NCI-H1092 (cell line): ENCODE data around the gene BTNL9.
"Not testable (repeated sequence)": the region's sequence is repeated elsewhere in the genome, so short reads cannot be mapped to it uniquely, and the experiment has no call there.

Experiments
- DNase-seq: peaks from one replicate; lab custom pipeline; 2025; lab: John Stamatoyannopoulos, UW

The BTNL9 gene

DNA sequence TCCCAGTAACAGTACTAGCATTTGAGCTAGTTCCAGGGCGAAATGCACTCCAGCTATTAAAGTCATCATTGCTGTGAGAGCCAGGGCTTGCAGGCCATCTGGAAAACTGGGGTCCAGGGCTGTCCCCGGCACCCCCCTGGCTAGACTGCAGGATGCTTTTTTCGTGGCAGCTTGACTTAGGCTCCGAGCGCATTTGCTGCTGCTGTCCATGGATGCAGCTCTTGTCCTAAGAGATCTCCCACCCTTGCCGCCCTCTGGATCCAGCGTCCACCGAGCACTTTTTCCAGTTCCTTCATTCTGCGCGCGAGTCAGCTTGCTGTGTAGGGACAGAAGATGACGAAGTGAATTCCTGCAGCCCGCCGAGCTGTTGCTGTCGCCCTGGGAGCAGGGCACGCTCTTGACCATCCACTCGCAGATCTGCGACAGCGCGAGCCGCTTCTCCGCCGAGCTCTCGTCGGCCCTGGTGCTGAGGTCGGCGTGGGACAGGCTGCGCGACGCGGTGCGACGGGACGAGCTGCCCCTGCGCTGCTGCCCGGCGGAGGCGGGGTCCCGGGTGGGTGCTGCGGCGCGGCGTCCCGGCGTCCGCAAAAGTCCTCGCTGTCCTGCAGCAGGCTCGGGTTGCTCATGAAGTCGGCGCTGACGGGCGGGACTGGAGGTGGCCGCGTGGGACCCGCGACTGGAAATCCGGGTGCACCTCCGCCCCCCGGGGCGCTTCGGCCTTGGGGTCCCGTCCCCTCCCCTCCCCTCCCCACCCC is 60.2 kb downstream of the BTNL9 start:
- no peak for DNase-seq

- DNase-seq = not testable (repeated sequence)
Observed at GRCh38 chr5:181101030-181101641, 61.1 kb downstream of the BTNL9 start.

DNA sequence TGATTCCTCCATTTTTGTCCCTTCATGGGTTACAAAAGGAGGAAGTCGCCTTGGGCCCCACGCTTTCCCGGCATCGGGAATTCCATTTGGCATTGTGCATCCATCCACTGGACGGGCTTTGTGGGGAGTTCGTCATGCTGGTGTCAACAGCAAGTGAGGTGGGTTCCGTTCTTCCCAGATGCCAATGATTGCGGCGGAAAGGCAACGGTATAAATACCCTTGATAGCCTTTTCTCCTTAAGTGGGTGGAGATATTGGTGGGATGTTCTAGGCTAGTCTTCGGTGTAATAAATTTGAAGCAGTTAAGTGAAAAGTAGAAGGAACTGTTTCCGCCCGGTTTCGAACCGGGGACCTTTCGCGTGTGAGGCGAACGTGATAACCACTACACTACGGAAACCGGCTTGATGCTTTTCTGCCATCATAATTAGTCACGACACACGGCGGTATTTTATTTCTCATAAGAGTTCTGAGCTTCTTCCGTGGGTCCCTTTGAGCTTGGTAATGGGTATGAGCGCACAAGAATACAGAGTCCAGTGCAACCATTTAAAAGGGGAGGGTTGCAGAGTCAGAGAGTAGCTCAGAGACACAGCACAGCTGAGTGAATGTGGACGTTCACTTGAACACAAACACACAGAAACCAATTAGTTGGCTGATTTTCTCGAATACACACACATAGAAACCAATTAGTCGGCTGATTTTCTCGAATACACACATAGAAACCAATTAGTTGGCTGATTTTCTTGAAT is 62.0 kb downstream of the BTNL9 start:
- not testable (repeated sequence) for DNase-seq

GRCh38 chr5:181104259-181104568 is 64.1 kb downstream of the BTNL9 start:
- DNase-seq = not testable (repeated sequence)

DNA sequence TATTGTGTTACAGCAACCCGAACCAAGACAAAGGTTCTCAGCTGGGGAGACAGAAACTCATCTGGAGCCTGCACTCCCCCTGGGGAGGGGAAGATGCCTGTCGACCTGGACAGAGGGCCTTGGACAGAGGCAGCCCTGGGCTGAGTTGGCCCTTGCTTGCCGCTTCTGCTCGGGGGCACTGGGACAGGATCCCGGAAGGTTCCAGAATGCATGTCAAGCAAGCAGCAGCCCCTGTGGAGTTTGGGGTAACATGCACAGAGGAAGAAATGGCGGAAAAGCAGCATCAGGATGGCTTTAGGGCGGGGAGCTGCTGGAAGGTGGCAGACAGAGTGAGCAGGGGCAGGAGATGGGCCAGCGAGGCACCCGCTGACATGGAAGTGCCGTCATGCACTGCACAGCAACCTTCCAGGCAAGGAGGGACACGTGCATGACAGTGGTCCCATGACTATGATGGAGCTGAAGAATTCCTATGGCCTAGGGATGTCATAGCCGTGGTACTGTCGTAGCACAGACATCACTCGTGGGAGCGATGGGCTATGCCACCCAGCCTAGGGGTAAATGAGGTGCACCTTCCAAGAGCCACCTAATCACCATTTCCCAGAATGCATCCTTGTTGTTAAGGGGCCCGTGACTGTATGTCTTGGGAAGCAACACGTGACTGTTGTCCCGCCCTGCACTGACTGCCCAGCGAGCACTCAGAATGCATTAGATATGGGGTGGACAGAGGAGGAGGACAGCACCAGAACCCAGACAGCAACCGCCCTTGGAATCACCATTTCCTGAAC is 64.7 kb downstream of the BTNL9 start:
- DNase-seq = not testable (repeated sequence)

GRCh38 chr5:181105391-181106025 is 65.4 kb downstream of the BTNL9 start:
- DNase-seq = no peak

- no peak for DNase-seq
Observed at GRCh38 chr5:181107699-181108098, 67.6 kb downstream of the BTNL9 start.

GRCh38 chr5:181108578-181109165 is 68.6 kb downstream of the BTNL9 start:
- DNase-seq = no peak

DNA sequence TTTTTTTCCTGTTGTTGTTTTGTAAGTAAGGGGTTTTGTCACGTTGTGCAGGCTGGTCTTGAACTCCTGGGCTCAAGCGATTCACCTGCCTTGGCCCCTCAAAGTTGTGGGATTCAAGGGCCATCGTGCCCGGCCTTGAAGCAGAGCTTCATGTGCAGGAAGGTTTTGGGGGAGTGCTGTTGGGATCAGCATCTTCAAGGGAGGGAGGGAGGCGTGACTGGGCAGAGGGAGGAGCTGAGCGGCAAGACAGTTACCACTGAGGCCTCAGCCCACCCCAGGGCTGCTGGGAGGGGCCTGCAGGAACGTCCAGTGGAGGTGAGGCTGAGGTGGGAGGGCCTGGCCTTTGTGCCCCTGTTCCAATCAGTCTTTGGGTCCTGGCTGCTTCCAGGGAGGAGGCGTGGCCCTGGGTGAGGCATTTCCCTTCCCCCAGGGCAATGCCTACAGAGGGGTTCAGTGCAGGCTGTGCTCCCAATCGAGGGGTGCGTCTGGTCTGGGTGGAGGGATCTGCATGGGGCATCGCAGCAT is 69.5 kb downstream of the BTNL9 start:
- no peak for DNase-seq

- no peak for DNase-seq
Observed at GRCh38 chr5:181111010-181111409, 70.9 kb downstream of the BTNL9 start.
